ENCODE data around the gene SLC6A19. TPM values are rescaled to one million over a fixed set of nuclear protein-coding genes. Genes with fewer than 3 reads are reported as not detected.

SLC6A19 gene
- total and polyA plus RNA-seq, 12 donors = 0.11 TPM; not detected in 11

DNA sequence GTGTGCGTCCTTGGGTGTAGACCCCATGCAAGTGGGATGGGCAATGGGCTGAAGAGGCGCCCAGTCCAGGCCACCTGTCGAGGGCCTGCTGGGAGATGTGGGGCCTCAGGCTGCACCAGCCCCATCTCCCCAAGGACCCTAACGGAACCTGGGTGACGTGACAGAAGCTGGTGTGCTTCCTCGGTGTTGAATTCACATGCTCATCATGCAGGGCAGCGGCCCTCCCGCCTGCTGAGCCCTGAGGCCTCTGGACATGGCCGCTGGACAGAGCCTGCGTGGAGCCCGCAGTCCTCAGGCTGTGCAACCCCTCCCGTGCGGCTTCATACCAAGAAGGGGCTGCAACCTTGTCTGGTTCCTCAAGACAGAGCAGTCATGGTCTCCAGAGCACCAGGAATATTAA is 66.7 kb downstream of the SLC6A19 start:
- TF ChIP-seq, protein P1, sequence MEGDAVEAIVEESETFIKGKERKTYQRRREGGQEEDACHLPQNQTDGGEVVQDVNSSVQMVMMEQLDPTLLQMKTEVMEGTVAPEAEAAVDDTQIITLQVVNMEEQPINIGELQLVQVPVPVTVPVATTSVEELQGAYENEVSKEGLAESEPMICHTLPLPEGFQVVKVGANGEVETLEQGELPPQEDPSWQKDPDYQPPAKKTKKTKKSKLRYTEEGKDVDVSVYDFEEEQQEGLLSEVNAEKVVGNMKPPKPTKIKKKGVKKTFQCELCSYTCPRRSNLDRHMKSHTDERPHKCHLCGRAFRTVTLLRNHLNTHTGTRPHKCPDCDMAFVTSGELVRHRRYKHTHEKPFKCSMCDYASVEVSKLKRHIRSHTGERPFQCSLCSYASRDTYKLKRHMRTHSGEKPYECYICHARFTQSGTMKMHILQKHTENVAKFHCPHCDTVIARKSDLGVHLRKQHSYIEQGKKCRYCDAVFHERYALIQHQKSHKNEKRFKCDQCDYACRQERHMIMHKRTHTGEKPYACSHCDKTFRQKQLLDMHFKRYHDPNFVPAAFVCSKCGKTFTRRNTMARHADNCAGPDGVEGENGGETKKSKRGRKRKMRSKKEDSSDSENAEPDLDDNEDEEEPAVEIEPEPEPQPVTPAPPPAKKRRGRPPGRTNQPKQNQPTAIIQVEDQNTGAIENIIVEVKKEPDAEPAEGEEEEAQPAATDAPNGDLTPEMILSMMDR (IDR thresholded peaks at IDR 0.05) = no peak
- 88 to 89% methylated on average over 13 of the region's 13 CpGs for WGBS, 2 donors
- Histone ChIP-seq H3K27me3 (no peaks in the 10 kb centered on the region), H3K4me1 (no peaks in the 10 kb centered on the region), H3K27ac (no peak overlapping the region), H3K4me3 (no peak overlapping the region), H3K36me3 (no peaks in the 10 kb centered on the region), H3K9me3 (peaks cover 0 to 11% (median 0%) of the 10 kb centered on the region in 11 donors)
- intact Hi-C loops (cut with DNase I) = no loop called here
- no peak for DNase-seq
- no peak for ATAC-seq

DNA sequence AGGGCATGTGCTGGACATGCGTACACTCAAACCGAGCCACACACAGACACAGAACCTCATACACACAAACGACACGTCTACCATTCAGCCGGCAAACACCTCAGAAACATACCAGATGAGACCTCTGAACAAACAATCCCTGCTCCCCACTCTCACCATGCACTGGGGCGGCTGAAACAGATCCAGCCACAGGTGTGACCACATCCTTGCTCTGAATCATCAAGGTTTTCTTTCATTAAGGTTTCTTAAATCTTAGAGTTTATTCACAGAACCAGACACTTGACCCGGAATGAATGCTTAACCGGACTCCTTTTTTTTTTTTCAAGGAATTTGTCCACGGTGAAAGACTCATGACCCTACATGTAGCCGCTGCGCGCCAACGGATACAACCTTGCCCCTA is 67.3 kb downstream of the SLC6A19 start:
- WGBS, 2 donors = 88 to 92% methylated on average over 13 of the region's 13 CpGs
- ATAC-seq (no peak), DNase-seq (no peak)
- H3K4me1 ChIP-seq = no peaks in the 10 kb centered on the region
- no peak overlapping the region for H3K27ac ChIP-seq
- no peaks in the 10 kb centered on the region for H3K27me3 ChIP-seq
- H3K9me3 ChIP-seq = peaks cover 0 to 5% (median 0%) of the 10 kb centered on the region in 11 donors
- intact Hi-C loops (cut with DNase I) = no loop called here
- H3K4me3 ChIP-seq = no peak overlapping the region
- TF ChIP-seq, protein P1 (IDR thresholded peaks at IDR 0.05) = no peak
- H3K36me3 ChIP-seq = no peaks in the 10 kb centered on the region

DNA sequence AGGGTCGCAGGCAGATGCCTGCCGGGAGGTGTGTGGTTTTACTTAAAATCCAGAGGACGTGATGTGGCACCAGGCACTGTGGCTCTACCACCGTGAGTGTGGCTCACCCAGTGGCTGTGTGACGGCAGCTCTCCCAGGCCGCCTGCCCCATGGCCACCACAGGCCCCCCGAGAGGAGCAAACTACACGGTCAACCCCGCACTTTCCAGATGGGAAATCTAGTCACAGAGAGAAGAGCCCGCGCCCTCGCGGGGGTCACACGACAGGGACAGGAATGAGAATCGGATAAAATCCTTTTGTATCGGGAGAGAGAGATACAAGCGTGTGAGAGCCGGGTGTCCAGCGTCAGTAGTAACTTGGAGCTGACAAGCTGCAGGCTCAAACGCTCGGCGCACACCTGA is 69.0 kb downstream of the SLC6A19 start:
- TF ChIP-seq, protein P1 (IDR thresholded peaks at IDR 0.05) = no peak
- no peaks in the 10 kb centered on the region for H3K4me1 ChIP-seq
- H3K36me3 ChIP-seq = no peaks in the 10 kb centered on the region
- intact Hi-C loops (cut with DNase I) = no loop called here
- H3K27me3 ChIP-seq = peaks cover 0 to 7% (median 0%) of the 10 kb centered on the region in 7 donors
- no peak for DNase-seq
- no peaks in the 10 kb centered on the region for H3K9me3 ChIP-seq
- no peak overlapping the region for H3K27ac ChIP-seq
- WGBS, 2 donors = 92 to 93% methylated on average over 22 of the region's 22 CpGs
- no peak for ATAC-seq
- H3K4me3 ChIP-seq = no peak overlapping the region

DNA sequence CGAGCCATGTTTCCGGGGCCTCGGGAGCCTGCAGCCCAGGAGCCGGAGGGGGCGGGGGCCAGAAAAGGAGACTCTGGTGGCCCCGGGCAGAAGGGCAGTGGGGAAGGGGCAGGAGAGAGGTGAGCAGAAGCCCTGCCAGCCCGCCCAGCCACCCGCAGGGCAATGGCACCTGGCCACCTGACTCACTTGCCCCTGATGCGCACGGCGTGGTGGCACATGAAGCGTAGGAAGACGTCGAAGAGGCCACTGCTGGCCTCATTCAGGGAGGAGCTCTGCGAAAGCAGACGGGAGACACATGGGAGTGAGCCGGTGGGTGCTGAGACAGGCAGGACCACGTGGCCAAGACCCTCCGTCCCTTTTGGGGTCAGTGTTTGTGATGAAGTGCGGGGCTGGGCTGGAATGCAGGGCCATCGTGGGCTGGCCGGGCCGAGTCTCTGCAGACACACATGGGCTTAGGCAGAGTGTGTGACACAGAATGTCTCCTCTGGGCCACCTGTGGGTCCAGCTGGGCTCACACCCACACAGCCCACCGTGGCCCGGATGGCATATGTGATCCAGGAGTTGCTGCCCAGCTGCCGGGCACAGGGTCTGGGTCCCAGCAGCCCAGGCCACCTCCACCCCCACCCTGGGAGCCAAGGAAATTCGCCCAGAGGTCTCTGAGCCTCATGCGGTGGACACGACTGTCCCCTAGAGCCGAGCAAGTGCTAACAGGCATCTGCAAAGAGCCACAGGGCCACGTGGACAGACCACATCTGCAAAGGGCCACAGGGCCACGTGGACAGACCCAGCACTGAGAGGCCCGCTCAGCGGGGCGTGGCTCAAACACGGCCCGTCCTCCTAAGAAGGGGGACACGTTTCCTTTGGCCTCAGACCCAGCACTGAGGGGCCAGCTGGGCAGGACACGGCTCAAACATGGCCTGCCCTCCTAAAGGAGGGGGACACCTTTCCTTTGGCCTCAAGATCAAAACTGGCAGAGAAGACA is 69.8 kb downstream of the SLC6A19 start:
- Histone ChIP-seq H3K4me1 (no peaks in the 10 kb centered on the region), H3K4me3 (no peak overlapping the region), H3K27me3 (peaks cover 0 to 7% (median 0%) of the 10 kb centered on the region in 7 donors), H3K27ac (no peak overlapping the region), H3K9me3 (no peaks in the 10 kb centered on the region), H3K36me3 (no peaks in the 10 kb centered on the region)
- ATAC-seq = peak in 1 of 8 donors; percentile 30
- TF ChIP-seq, protein P1 (IDR thresholded peaks at IDR 0.05) = no peak
- 93% methylated on average over 39 of the region's 39 CpGs for WGBS, 2 donors
- intact Hi-C loops (cut with DNase I) = no loop called here
- DNase-seq = no peak
